Eye (tissue), 1 donor: Measurements from ENCODE around the gene IGFBP5.

Experiments
- DNase-seq: peaks from one replicate; pipeline ENCODE4 v3.0.0-alpha.2; 2015

The IGFBP5 gene

DNA sequence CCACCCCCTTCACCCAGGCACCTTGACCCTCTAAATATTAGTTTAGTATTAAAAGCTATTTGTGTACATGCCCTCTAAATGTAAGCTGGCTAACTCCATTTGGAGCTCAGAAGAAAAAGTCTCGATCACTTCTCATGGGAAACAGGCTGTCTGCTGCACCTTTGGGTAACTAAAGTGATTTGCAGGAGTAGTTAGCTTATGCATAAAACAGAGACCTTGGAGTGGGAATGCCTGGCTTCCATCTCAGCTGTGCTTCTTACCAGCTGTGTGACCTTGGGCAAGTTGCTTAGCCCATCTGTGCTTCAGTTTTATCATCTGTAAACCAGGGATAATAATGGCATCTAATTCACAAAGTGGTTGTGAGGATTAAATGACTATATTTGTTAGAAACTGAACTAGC, 32.2 kb downstream of the IGFBP5 start:
- DNase-seq: no peak

DNA sequence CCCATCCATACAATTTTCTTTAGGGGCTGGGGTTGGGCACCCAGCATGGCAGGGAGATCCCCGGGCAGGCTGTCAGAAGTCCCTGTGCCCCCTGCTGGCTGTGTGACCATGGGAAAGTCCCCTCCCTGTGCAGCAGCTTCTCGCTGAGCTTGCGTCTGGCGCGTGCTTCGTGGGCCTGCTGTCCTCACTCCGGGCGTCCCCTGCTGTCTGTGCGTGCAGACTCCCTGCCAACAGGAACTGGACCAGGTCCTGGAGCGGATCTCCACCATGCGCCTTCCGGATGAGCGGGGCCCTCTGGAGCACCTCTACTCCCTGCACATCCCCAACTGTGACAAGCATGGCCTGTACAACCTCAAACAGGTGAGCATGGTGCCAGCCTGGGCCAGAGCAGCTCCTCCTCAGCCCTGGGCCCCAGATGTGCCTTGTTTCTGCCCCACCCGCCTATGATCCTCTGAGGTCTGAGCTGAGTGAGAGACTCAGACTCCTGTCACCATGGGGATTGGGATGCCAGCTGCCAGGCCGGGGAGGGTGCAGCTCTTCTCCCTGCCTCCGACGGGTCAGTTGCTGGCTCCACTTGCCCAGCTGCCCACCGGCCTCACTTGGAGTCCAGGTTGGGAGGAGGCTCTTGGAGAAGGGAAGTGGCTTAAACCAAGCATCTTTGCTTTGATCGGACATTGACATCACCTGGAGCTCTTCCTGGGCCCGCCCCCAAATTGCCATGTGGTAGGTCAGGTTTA, 33.5 kb downstream of the IGFBP5 start:
- no peak for DNase-seq

DNA sequence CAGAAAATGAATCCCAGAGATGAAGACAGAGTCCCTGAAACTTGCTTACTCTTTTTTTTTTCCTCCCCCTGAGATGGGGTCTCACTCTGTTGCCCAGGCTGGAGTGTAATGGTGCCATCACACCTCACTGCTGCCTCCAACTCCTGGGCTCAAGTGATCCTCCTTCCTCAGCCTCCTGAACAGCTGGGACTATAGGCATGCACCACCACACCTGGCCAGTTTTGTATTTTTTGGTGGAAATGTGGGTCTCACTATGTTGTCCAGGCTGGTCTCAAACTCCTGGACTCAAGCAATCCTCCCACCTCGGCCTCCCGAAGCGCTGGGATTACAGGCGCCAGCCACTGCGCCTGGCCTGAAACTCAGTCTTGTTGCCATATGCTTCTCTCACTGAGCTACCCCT, 34.3 kb downstream of the IGFBP5 start:
- no peak for DNase-seq

DNA sequence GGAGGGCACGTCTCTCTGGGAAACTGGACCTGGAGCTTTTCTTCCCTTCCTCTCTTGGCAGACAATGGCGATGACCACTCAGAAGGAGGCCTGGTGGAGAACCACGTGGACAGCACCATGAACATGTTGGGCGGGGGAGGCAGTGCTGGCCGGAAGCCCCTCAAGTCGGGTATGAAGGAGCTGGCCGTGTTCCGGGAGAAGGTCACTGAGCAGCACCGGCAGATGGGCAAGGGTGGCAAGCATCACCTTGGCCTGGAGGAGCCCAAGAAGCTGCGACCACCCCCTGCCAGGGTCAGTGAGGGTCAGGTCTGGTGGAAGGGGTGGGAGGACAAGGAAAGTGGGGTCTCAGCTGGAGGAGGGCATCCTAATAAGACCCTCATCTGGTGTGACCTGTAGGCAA, 34.9 kb downstream of the IGFBP5 start:
- DNase-seq: no peak

DNA sequence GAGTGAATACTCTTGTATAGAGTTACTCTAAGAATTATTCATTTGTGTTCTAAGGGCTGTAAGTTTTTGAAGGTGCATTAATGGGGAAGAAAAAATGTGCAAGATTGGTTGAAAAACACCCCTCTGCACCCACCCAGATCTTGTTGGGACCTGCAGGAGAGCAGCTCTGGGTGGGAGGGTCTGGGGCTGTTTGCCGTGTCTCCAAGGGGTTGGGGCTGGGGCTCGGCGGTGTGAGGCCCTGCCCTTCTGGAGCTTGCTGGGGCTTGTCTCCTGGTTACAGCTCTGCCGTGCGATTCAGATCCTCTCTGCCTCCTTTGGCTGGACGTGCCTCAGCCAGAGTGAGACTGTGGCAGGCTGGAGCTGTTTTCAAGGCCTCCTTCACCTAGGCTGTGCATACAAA, 36.1 kb downstream of the IGFBP5 start:
- no peak for DNase-seq

DNA sequence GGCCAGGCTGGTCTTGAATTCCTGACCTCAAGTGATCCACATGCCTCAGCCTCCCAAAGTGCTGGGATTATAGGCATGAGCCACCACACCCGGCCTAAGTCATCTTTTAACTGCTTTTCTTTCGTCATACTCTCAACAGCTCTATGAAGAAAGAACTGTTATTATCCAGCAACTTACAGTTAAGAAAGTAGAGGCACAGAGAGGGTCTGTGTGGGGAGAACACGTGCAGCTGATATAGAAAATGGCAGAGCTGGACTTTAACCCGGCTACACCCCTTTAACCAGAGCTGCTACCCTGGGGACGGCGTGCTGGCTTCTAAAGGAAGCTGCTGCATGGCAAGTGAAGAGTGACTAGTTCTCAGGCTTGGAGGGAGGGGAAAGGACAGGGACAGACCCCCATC, 36.6 kb downstream of the IGFBP5 start:
- no peak for DNase-seq

DNA sequence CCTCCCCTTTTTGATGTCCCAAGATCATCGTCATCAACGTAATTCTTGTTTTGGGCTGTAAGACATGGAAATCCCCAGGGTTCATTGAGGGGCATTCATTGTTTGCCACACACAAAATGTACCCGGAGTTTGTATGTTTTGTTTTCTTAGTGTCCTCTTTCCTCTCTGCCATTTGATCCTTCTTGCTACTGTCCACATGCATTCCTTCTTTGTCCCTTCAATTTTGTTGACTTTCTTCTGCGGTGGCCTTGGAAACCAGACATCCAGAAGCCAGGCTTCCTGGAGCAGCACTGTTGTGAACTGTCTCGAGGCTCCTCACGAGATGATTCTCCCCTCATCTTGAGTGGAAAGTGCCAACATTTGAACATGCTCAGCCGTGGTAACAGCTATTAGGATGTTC, 37.4 kb downstream of the IGFBP5 start:
- no peak for DNase-seq

DNA sequence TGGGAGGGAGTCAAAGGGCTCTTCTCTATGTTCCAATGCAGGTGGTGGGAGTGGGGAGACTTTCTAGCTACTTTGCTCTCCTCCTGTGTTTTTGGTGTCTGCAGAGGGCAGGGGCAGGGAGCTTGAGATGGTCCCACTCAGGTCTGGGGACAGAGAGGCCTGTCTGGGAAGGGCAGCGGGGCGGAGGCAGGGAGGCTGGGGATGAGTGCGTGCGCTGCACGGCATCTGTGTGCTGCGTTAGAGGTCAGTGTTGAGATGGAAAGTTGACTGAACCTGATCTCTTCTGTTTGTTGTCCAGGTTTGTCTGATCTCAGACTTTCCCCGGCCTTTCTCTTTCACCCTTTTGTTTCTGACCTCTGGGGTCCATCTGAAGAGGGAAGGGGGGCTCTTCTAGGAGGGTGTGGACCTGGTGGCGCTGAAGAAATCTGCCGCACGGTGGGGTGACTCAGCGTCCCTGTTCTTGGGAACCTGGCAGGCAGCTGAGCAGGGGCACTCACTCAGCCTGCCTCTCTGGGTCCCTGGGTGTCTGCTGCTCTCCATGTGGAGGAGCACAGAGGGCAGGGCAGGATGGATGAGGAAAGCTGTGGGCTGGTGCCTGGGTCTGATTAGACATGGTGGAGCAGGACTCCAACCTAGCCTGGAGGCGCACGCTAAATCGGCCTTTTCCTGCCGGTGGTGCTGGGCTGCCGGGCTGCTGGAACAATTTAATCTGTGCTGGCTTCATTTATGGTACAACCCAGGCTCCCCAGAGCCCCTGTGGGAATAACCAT, 38.1 kb downstream of the IGFBP5 start:
- DNase-seq: no peak

DNA sequence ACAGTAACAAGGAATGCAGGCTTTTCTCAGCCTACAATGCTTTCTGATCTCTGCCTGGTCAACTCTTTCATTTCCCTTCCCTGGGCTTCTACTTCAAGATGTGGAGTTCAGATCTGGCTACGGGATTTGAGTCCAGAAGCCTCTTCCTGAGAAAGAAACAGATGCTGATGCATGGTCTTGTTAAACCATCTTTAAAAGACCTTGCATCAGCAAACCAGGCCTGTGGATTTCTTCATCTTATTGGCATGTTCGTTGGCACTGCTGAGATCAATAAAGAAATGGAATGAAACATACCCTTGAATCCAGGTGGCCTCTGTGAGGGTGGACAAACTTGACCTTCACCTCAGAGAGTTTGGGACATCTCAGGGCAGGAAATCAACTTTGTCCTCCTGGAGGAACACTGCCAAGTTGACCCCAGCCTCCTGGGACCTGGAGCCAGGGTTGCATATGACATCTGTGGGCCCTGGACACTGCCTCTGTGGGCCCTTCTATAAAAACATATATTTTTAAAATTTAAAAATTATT, 40.8 kb downstream of the IGFBP5 start:
- DNase-seq: no peak

DNA sequence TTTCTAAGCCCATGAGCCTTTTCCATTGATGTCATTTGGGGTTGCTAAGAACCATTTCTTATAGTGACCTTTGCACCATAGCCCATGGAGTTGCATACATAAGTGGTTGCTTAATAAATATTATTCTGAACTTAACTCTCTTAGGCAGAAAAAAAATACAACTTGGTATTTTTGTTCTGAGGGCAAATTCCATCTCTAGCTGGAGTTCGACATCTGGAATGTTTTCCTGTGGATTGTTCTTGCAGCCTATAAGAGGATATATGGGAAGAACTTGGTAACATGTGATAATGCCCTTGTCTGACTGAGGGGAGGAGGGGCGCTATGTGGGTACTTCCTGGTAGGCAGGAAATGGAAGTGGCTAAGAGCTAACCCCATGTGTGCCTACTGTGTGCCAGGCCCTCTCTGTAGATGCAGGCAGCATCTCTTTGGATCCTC, 41.4 kb downstream of the IGFBP5 start:
- DNase-seq: no peak

DNA sequence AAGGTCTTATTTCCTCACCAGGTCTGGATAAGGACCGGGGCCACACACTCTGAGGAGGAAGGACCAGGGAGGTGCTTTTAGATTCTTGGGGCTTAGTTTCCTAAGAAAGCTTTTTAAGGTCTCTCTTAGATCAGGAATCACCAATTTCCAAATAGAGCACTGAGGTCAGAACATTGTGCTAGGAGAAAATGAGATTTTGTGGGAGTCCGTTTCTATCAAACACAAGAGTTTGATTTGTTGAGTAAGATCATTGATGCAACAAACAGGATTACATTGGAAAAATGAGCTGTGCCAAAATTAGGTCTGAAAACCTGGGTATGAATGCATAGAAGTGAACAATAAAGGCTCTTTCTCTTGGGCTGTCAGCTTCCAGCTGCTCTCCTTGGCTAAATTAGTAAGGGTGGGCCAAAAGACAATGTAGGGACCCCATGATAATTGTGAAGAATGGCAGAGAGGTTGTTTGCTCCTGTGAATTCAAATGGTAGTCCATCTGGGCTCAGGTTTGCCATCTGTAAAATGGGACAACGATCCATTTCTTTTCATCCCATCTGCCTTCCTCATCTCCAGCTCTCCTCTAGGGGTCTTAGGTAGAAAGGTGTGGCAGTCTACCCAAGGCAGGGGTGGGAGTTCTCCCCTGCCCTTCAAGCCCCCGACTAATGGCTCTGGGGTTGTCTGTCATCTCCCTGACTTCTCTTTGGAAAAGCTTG, 42.1 kb downstream of the IGFBP5 start:
- DNase-seq: no peak

DNA sequence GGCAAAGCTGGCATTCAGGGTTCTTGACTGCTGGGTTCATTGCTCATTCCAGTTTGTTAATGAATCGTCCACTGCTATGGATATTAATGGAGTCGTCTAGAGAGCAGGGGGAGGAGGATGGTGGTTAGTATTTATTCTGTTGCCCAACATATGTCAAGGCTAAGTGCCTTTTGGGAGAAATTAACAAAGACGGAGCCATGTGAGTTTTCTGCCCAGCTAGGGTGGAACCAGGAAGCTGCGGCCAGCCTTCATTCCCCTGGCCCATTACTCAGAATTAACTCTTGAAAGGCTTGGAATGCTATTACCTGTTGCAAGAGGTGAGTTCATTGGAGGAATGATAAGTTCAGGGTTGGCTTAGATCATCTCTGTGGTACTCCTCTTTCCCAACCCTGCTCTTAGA, 42.8 kb downstream of the IGFBP5 start:
- no peak for DNase-seq

DNA sequence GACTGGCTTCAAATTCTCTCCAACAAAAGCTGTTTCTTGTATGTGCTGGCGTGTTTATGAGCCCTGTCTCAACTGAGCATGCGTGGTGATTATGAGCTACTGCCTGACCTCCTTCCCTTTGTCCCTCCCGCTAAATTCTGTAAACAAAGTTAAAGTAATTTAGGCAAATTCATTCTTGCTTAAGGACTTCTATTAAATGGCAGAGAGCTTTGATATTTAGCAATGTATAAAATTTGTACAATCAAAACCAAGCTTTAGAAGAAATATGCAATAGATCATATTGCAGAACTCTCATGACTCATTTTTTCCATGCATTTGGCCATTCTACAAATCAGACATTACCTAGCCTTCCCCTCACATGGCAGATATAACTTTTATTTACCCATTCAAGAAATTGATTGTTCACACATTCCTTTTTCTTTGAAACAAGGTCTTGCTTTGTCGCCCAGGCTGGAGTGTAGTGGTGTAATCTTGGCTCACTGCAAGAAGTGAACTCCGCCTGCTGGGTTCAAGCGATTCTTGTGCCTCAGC, 43.9 kb downstream of the IGFBP5 start:
- DNase-seq: peak; percentile 63

DNA sequence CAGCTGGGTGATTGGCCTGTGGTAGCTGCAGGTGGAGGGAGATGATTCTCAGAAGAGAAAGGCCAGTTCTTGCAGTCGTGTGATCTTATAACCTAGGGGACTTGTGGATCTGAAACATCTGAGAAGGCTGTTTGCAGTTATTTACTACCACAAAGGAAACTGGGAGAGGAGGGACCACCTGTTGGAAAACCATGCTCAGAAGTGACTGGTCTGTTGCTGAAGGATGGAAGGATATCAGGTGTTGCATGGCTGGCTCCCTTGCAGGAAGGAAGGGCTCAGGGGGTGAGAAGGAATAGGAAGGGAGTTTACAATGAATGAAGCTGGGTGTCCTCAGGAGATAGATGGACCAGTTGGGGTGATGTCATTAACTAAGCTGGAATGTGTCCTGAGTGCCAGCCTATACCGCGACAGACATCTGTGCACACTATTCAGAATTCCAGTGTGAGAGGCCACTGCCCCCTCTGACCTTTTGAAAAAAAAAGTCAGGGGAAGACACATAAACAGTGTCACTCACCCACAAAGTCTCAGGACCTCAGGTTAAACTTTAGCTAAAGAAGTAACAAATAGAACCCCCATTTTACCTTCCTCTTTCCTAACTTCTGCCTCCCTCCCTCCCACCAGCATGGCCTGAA, 44.6 kb downstream of the IGFBP5 start:
- no peak for DNase-seq

DNA sequence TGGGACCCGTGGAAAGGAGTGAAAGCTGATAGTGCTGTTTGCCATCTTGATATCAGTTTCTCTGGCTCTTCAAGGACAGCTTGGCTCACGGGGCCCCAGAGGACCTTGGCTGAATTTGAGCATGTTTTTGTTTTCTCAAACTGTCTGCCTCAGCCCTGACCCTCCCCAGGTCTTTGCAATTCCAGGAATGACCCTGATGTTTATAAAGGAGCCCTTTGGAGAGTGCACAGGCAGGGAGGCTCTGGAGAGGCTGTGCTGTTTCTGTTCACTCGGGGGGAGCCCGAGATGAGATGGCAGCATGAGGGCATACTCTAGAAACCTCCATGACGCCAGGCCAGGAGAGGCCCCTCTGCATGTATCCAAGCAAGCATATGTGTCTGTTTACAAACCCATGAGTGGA, 45.8 kb downstream of the IGFBP5 start:
- DNase-seq: no peak

DNA sequence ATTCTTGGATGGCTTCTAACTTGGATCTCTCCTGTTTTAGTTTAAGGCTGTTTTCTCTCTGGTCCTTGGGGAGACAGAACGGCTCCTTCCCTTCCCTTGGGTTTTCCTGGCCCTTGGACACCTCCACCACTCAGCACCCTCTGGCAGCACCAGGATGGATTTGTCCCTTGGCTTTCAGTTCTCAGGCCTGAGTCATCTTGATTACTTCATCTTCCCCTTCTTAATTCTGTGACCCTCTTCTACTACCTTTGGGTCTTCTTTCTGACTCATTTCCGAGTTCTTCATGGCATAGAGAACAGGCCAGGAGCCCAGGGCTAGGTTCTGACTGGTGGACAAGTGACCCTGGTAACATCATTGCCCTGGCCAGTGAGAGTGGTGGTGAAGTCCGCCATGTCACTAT, 47.2 kb downstream of the IGFBP5 start:
- no peak for DNase-seq

DNA sequence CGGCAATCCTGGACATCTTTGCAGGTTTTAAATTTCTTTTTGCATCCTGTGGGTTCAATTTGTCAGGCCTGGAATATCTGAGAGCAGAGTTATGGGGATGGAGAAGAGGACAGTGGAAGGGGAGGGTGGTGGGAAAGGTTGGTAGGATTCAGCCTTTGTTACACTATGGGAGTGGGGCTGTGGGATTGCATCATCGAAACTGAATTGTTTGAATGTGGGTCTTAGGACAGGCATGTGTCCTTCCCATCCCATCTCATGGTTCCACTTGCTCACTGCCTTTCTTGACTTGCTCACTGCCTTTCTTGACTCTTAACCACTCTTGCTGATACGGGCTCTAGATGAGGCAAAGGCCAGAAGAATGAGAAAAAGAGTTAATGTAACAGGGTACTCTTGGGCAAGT, 49.2 kb downstream of the IGFBP5 start:
- no peak for DNase-seq

DNA sequence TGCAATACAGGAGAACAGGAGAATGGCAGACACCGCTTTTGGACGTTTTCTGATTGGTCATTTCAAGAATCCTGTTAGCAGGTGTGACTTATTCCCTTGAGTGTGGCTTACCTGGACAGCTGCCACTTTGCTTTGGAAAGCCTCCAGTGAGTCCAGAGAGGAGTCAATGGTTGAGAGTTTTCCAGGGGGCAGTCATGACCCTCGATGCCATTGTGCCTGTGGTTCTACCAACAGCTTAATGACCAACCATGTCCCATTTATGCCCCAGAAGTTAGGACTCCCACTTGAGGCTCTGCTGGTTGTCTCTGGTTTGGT, 49.8 kb downstream of the IGFBP5 start:
- no peak for DNase-seq

DNA sequence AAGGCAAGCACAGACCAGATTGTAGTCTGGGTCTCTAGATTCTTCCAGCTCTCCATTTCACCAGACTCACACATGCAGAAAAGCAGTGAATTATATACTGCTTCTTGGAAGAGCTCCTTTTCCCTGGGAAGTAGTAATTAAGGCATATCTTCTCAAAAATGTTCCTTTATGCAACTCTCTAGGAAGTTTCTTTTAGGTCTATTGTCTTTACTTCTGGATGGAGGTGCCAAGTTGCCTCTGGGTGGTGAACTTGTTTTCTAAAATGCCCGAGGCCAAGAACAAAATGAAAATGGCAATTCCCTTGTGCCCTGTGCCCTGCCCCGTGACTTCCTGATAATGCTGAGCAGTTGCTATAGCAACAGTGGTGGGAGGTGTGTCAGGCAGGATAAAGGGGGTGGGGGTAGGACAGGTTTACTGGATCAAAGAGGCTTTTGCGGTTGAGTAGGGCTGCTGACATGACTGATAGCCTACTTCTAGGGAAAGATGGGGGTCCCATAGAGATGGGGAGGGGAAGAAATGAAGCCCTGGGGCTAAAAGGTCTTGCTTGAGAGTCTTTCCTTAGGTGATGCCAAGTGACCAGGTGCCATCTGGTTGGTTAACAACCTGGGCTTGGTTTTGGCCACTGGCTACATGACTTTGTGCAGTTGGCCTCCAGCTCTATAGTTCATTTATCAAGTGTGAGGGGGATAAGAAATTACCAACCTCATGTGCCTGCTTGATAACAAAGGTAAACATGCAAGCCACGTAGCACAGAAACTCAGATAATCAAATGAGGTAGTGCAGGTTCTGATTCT, 50.3 kb downstream of the IGFBP5 start:
- no peak for DNase-seq

DNA sequence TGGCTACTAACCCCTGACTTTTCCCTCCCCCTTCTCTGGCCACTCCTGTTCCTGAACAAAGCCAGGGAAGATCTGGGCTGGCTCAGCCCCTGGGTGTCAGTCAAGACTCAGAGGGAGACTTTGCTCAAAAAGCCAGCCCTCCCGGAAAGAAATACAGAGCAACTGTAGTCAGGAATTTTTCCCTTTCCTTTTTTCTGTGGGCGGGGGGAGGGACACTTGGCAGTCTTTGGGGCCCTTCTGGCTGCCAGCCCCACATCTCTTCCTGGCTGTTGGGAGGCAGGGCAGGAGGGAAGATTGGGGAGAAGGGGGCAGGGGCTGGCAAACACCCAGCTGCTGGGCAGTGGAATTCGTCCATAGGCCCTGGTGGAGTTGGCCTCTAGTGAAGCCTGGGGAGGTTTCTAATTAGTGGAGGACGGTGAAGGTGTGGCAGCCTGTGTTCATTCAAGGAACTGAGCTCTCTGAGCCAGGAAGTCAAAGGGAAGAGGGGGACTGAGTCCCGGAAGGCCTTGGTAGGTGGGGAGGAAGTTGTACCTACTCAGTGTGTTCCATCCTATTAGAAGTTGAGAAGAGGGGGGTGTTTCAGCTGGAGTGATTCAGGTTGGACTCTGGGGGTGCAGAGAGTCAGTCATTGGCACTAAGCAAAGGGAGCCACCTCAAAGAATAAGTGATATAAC, 51.2 kb downstream of the IGFBP5 start:
- no peak for DNase-seq

DNA sequence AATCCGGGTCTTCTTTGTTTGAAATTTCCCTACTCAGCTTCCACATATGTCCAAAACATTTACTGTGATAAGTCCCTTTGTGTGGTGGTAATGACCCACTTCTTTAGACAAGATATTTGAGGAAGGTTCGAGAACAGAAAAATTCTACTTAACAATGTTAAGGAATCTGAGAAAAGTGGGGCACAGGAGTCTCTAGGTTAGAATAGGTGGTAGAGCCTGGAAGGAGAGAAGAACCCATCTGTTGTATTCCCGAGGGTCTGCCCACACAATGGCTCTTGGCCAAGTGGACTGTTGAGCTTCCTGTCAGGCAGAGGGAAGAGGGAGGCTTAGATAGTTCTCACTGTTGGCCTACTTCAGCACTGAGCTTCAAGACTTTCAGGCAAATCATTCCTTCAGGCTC, 57.9 kb downstream of the IGFBP5 start:
- DNase-seq: no peak
